Measurements from ENCODE around the gene CIDEB.
A peak's percentile ranks its signal among the peaks of the same experiment; 100 is the strongest.

The CIDEB gene

DNA sequence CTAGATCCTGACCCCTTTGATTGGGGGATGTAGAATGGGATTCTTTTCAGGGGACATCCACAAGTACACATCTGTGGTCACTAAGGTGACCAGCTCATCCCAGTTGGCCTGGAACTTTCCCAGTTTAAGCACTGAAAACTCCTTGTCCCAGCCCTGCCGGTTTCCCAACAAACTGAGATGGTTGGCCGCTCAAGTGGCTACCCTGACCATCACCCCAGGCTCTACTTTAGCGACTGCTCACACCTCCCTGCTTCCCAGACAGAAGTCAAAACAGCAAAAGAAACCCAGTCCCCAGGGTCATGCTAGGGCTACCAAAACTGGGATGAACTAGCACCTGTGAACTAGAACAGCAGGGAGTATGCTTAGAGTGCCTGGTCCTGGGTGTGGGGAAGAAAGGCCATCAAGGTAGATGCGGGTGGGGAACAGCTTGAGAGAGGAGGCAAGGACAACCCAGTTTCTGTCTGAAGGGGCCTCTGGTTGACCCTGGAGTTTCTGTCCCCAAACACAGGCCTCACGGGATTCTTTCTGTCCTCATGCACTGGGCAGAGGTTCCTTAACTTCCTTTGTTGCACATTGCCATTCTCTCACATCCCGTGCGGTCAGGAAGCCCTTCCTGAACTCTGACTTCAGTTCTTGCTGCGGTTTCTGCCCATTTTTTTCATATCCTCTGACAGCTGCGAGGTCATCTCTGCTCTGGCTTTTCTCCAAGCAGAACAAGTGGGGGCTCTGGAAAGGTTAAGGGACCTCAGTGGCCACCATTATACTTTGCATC lies 5.1 kb upstream of the CIDEB start:
- peak in 3 of 58 donors; percentile 25 to 31 (median 28) for DNase-seq

GRCh38 chr14:24311837-24312615 lies 4.2 kb upstream of the CIDEB start:
- peak in 1 of 58 donors; percentile 29 for DNase-seq

DNA sequence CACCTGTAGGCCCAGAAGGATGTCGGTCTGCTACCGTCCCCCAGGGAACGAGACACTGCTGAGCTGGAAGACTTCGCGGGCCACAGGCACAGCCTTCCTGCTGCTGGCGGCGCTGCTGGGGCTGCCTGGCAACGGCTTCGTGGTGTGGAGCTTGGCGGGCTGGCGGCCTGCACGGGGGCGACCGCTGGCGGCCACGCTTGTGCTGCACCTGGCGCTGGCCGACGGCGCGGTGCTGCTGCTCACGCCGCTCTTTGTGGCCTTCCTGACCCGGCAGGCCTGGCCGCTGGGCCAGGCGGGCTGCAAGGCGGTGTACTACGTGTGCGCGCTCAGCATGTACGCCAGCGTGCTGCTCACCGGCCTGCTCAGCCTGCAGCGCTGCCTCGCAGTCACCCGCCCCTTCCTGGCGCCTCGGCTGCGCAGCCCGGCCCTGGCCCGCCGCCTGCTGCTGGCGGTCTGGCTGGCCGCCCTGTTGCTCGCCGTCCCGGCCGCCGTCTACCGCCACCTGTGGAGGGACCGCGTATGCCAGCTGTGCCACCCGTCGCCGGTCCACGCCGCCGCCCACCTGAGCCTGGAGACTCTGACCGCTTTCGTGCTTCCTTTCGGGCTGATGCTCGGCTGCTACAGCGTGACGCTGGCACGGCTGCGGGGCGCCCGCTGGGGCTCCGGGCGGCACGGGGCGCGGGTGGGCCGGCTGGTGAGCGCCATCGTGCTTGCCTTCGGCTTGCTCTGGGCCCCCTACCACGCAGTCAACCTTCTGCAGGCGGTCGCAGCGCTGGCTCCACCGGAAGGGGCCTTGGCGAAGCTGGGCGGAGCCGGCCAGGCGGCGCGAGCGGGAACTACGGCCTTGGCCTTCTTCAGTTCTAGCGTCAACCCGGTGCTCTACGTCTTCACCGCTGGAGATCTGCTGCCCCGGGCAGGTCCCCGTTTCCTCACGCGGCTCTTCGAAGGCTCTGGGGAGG lies 3.1 kb upstream of the CIDEB start, which contains the start of gene LTB4R:
TSS of gene LTB4R (plus strand) at position 857 of the 959 bp plus-strand sequence. CDS start 4,150 bp downstream, outside the sequence.
- peak in 51 of 58 donors; percentile 24 to 83 (median 64) for DNase-seq

DNA sequence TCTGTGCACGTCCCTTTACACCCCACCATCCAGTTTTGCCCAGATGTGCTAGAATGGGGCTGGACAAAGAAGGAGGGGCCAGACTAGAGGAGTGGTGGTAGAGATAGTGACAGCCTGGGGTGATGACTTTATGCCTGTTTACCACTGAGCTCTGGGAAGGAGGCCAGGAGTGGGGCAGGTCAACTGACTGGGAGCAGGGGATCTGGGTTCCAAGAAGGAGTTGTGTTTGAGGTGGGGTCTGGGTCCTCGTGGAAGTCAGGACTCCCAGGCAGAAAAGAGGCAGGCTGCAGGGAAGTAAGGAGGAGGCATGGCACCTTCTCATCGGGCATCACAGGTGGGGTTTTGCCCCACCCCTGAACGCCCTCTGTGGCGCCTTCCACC lies 2.5 kb upstream of the CIDEB start:
- no peak for DNase-seq

DNA sequence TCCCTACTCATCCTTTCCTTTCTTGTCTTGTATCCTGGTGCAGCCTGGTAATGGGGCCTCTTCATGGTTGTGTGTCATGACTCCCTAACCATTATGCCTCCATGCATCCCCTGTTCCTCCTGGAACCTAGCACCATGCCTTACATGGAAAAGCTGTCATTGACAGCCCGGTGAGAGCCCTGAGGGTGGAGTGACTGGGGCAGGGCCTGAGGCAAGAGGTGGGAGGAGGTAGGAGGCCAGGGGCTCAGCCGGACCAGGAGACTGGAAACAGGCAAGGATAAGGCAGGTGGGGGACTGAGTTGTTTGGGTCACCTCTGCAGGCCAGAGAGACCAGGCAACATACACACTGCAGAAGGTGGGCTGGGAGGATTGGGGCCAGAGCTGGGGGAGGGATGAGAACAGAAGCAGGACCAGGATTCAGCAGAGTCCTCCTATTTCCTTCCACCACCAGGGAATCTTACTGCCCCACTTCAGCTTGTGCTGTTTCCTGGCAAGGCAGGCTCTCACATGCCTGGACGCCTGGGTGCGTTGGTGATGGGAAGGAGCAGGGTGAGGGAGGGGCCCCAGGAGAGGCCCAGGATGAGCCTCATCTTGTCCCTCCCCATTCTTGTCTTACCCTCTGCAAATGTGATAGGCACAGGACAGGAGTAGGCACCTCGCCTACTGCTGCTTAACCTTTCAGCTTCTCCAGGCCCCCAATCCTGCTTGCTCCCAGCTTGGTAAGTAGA lies 1.9 kb upstream of the CIDEB start, which contains the start of gene LTB4R2:
TSS of gene LTB4R2 (plus strand) at position 603 of the 727 bp plus-strand sequence. CDS start 525 bp downstream, outside the sequence.
- DNase-seq: no peak

GRCh38 chr14:24308342-24309124 lies 756 bp upstream of the CIDEB start:
- DNase-seq: peak in 1 of 58 donors; percentile 13

DNA sequence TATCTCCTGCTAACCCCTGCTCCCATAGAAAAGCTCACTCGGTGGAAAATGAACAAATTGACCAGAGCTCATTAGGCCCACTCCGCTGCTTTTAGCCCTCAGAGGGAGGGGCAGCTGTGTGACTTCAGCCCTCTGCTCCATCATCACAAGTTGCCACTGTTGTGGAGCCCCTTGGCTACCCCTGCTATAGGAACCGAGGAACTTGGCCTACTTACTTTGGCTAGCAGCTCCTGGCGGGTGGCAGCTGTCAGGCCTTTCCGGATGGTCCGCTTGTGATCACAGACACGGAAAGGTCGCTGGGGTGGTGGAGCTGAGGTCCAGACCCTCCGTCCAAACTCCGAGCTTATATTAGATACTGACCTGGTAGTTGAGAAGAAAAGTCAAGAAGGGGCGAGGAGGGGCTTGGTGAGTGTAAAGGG lies 612 bp downstream of the CIDEB start:
- DNase-seq: no peak

- DNase-seq: no peak
Observed at GRCh38 chr14:24304019-24304387, 3.8 kb downstream of the CIDEB start.

GRCh38 chr14:24300326-24300980 lies 7.3 kb downstream of the CIDEB start:
- DNase-seq: no peak

GRCh38 chr14:24299255-24300191 lies 8.3 kb downstream of the CIDEB start, which contains the start of the genes DHRS1 and NOP9:
Gene DHRS1, minus strand, starts transcription at chr14:24299780. Its CDS starts 674 bp downstream, at chr14:24299106.
Gene NOP9, plus strand, starts transcription at chr14:24299850. Its CDS starts 105 bp downstream, at chr14:24299955.
- peak; percentile 38 to 91 (median 81) for DNase-seq

DNA sequence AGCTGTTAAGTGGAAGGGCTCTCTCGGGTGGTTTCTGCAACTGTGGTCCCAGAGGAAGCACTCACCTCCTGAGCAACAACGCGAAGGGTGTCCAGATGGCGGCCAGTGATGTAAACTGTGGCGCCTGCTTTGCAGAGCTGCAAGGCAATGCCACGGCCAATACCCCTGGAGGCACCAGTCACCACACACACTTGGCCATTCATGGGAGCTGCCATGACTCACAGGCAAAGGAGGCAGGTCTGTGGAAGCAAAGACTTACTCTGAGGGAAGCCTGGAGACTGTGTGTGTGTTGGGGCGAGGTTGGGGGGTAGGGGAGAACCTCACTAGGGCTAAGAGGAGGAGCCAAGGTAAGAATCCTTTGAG lies 8.9 kb downstream of the CIDEB start:
- peak in 8 of 58 donors; percentile 9 to 35 (median 16) for DNase-seq

DNA sequence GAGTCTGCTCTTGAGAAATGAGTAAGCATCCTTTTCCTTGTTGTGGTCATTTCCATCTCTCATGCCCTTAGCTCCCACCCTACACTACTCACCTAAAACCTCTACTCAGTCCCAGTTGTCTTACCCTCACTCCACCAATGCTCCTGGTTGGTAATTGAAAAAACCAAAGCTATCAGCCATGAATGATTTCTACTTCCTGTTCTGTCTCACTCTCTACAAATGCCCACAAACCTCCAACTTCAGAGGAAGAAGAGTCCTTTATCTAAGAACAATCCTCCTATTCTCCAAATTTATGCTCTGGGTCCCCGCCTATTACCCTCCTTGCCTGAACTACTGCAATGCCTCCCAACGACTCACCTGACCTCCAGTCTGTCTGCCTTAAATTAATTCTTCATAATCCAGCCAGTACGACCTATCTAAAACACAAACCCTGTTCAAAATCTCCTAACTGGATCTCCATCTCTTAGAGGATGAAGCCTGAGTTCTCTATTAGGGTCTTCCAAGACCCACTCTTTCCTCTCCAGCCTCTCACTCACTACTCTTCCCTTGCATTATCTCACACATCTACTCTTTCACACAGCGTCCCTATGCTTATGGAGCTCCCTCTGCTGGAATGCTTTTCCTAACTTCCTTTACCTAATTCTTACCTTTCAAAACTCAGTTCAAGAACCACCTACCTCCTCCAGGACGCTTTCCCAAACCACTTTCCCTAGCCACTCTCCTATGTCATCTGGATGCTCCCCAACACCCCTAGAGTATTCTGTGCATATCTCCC lies 10.4 kb downstream of the CIDEB start:
- DNase-seq: peak in 1 of 58 donors; percentile 6

DNA sequence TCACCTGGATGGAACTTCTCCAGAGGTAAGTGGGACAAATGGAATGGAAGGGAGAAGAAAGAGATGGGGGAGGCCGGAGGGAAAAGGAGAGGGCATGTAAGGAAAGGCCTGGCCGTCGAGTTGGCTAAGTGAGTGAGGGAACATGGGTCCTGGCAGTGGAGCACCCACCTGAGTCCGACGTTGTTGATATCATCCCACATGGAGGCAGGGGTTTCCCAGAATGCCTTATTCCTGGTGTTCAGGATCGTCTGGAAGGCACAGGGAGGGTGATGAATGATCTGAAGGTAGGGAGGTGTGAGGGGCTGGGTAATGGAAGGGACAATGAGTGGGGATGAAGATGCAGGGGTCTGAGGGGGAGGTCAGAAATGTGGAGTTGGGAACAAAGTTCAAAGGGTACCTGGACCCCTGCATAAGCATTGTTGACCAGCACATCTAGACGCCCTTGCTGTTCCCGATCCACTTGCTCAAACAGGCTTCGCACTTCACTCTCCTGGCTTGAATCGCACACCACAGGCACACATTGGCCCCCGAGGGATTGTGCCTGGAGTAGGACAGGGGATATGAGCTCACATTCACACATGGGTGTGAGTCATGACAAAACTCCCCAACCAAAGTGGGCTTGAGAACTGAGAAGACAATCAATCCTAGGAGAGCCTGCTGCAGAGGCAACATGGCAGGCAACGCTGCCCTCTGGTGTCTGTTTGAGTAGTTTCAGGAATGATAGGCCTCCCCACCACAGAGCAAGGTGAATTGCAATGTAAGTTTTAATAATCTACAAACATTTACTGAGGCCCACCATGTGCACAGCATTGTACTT lies 11.2 kb downstream of the CIDEB start:
- peak in 45 of 58 donors; percentile 4 to 62 (median 38) for DNase-seq

DNA sequence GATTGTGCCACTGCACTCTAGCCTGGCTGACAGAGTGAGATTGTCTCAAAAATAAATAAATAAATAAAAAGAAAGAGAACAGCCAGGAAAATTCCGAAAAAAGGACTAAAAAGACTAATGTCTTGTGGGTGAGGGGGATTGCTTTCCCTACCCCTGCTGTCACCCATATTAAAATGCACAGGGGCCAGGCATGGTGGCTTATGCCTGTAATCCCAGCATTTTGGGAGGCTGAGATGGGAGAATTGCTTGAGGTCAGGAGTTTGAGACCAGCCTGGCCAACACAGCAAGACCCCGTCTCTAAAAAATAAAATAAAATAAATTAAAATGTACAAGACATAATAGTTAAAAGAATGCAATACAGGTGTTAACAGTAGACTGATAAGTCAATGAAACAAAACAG lies 14.3 kb downstream of the CIDEB start:
- no peak for DNase-seq

DNA sequence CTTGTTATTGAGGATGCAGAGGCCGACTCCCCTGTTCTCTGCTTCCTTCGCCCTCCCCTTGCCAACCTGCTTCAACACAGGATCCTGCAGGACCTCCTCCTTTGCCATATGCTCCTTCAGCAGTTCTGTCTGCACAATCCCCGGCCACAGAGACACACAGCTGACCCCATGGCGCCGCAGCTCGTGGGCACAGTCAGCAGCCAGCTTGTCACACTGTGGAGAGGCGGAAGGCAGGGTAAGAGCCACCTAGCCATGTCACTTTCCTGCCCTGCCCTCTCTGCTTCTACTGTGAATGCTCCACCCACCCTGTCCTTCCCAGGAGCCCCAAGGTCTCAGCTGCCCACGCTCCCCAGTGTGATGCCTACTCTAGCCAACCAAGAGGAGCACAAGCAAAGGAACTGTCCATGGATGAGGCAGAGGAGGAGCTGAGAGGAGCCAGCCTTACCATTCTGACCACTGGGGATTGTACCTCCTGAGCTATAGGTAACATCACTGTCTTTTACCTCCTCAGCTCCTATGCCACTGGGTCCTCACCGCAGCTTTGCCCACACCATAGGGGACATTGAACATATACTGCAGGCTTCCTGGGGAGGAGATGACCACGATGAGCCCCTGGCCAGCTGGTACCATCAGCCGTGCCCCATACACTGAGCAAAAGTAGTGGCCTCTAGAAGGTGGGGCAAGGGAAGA lies 15.5 kb downstream of the CIDEB start:
- no peak for DNase-seq
